GM12873 (cell line): ENCODE results near the gene TMIGD1.

ENCODE experiments used
- CTCF ChIP-seq: IDR thresholded peaks from 2 replicates; pipeline ENCODE4 v1.5.1; 2012; ENCODE audit warnings: low read depth, mild to moderate bottlenecking, moderate library complexity, low read length, control low read depth; ENCODE audit not compliant: insufficient read depth; ENCODE audit errors: missing control alignments

Gene TMIGD1

GRCh38 chr17:30337393-30337999 lies 3.6 kb upstream of the TMIGD1 start:
- TF ChIP-seq CTCF: no peak

GRCh38 chr17:30336369-30337171 lies 2.7 kb upstream of the TMIGD1 start:
- peak; percentile 65 for TF ChIP-seq CTCF

- TF ChIP-seq CTCF: no peak
Measured at GRCh38 chr17:30334421-30334820, 564 bp upstream of the TMIGD1 start.

GRCh38 chr17:30332057-30332542 lies 1.8 kb downstream of the TMIGD1 start:
- no peak for TF ChIP-seq CTCF

GRCh38 chr17:30326809-30327208 lies 7.0 kb downstream of the TMIGD1 start:
- TF ChIP-seq CTCF: no peak

- TF ChIP-seq CTCF: no peak
Measured at GRCh38 chr17:30324723-30325122, 9.1 kb downstream of the TMIGD1 start.

GRCh38 chr17:30323895-30324319 lies 9.9 kb downstream of the TMIGD1 start:
- no peak for TF ChIP-seq CTCF
